Ishikawa (cell line): Measurements from ENCODE around the gene ANKRD1.

Experiments
- CEBPB ChIP-seq: IDR thresholded peaks from 2 replicates; pipeline ENCODE4 v1.6.1; 2012
- CREB1 ChIP-seq: IDR thresholded peaks from 2 replicates; pipeline ENCODE4 v1.6.1; 2012; ENCODE audit warnings: low read depth
- EP300 ChIP-seq: IDR thresholded peaks from 2 replicates; pipeline ENCODE4 v1.6.1; 2012; ENCODE audit warnings: borderline replicate concordance
- NFIC ChIP-seq: IDR thresholded peaks from 2 replicates; pipeline ENCODE4 v1.6.1; 2012
- RAD21 ChIP-seq: IDR thresholded peaks from 2 replicates; pipeline ENCODE4 v1.6.1; 2012; ENCODE audit warnings: low read depth
- TCF12 ChIP-seq: IDR thresholded peaks from 2 replicates; pipeline ENCODE4 v1.6.1; 2012; ENCODE audit warnings: low read depth
- TEAD4 ChIP-seq: IDR thresholded peaks from 2 replicates; pipeline ENCODE4 v1.6.1; 2012
- TF ChIP-seq, protein P1 (sequence below): IDR thresholded peaks from 2 replicates; pipeline ENCODE4 v1.6.1; 2012
- TF ChIP-seq, protein P2 (sequence below): IDR thresholded peaks from 2 replicates; pipeline ENCODE4 v1.6.1; 2012
- TF ChIP-seq, protein P3 (sequence below): IDR thresholded peaks from 2 replicates; pipeline ENCODE4 v1.6.1; 2012; ENCODE audit warnings: low read depth, mild to moderate bottlenecking

DNA sequence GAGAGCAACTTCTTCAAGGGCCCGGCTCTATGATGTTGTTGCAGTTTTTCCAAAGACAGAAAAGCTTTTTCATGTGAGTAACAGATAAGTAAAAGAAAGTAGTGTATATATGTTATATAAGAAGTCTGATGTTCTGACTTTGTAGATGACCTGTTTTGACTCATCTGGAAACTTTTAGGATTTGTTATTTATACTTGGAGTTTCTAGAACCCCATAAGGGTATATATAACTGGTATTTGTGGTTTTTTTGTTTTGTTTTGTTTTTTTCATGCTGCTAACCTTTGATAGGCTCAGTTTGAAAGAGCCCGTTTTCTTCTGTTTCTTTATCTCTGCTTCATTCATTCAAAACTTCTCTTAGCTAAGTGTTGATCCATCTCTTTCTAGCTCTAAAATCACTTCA, 41.8 kb downstream of the ANKRD1 start:
- no peak for TF ChIP-seq CREB1
- TF ChIP-seq RAD21 = no peak
- no peak for TF ChIP-seq NFIC
- TF ChIP-seq, protein P1, sequence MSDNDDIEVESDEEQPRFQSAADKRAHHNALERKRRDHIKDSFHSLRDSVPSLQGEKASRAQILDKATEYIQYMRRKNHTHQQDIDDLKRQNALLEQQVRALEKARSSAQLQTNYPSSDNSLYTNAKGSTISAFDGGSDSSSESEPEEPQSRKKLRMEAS = no peak
- TF ChIP-seq EP300 = no peak
- TF ChIP-seq TCF12 = no peak
- TF ChIP-seq CEBPB = no peak
- TF ChIP-seq TEAD4 = no peak
- TF ChIP-seq, protein P2, sequence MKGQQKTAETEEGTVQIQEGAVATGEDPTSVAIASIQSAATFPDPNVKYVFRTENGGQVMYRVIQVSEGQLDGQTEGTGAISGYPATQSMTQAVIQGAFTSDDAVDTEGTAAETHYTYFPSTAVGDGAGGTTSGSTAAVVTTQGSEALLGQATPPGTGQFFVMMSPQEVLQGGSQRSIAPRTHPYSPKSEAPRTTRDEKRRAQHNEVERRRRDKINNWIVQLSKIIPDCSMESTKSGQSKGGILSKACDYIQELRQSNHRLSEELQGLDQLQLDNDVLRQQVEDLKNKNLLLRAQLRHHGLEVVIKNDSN = no peak
- TF ChIP-seq, protein P3, sequence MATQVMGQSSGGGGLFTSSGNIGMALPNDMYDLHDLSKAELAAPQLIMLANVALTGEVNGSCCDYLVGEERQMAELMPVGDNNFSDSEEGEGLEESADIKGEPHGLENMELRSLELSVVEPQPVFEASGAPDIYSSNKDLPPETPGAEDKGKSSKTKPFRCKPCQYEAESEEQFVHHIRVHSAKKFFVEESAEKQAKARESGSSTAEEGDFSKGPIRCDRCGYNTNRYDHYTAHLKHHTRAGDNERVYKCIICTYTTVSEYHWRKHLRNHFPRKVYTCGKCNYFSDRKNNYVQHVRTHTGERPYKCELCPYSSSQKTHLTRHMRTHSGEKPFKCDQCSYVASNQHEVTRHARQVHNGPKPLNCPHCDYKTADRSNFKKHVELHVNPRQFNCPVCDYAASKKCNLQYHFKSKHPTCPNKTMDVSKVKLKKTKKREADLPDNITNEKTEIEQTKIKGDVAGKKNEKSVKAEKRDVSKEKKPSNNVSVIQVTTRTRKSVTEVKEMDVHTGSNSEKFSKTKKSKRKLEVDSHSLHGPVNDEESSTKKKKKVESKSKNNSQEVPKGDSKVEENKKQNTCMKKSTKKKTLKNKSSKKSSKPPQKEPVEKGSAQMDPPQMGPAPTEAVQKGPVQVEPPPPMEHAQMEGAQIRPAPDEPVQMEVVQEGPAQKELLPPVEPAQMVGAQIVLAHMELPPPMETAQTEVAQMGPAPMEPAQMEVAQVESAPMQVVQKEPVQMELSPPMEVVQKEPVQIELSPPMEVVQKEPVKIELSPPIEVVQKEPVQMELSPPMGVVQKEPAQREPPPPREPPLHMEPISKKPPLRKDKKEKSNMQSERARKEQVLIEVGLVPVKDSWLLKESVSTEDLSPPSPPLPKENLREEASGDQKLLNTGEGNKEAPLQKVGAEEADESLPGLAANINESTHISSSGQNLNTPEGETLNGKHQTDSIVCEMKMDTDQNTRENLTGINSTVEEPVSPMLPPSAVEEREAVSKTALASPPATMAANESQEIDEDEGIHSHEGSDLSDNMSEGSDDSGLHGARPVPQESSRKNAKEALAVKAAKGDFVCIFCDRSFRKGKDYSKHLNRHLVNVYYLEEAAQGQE = no peak
